HepG2 (cell line): ENCODE data around the gene CYBB. TPM values are rescaled to one million over a fixed set of nuclear protein-coding genes. Genes with fewer than 3 reads are reported as not detected.

Experiments used
- ATAC-seq: fragments of 200-7000 bp; cut with Tn5 transposase; 3 replicates; pipeline ENCODE4 v1.9.1; 2020; ENCODE audit warnings: mild to moderate bottlenecking, moderate library complexity
- BruUV-seq: library from RNA; stranded (reverse); fragments of 400-500 nt; replicated peaks from 2 replicates; lab custom pipeline; 2021; lab: Mats Ljungman, UMichigan
- CTCF ChIA-PET: fragments of 300-600 bp; formaldehyde crosslinking; extraction: SDS; loops from one replicate; lab custom pipeline; 2021; ENCODE audit warnings: low total read pairs, inconsistent platforms, low intra/inter-chr PET ratio; lab: Yijun Ruan, JAX
- POLR2A ChIA-PET: fragments of 350-600 bp; sonication (Branson Sonifier 250); formaldehyde crosslinking; loops from one replicate; lab custom pipeline; 2020; ENCODE audit warnings: antibody characterized with exemption, inconsistent platforms; lab: Yijun Ruan, JAX
- DNase-seq: peaks from one replicate; pipeline ENCODE4 v3.0.0-alpha.2; 2015; ENCODE audit warnings: low spot score
- FAIRE-seq: peaks from 3 replicates; lab custom pipeline; 2011; peaks lifted over from hg19 to GRCh38; lab: Jason Lieb, UNC
- H2AFZ ChIP-seq: one replicate; pipeline ENCODE4 v1.6.1; 2011; ENCODE audit warnings: low read length, inconsistent platforms
- H3K27ac ChIP-seq: fragments of 300-600 bp; 3 replicates; pipeline ENCODE4 v1.8.0; 2011; ENCODE audit warnings: mixed run types, mild to moderate bottlenecking, mixed read lengths, low read length, inconsistent platforms; ENCODE audit not compliant: insufficient read depth; ENCODE audit errors: extremely low read length
- H3K27me3 ChIP-seq, 2 experiments: fragments of 200-600 bp in 1 of 2; 2 replicates in 1 of 2; 3 replicates in 1 of 2; pipeline versions ENCODE4 v1.6.0 to v1.8.0; 2011; ENCODE audit warnings: low read length in 2 of 2, mild to moderate bottlenecking in 2 of 2, moderate library complexity in 2 of 2, inconsistent platforms in 1 of 2; ENCODE audit not compliant: insufficient read depth in 2 of 2, control insufficient read depth in 1 of 2
- H3K36me3 ChIP-seq, 2 experiments: fragments of 200-600 bp in 1 of 2; replicated peaks in 1 of 2; 2 replicates in 1 of 2; 3 replicates in 1 of 2; pipeline versions ENCODE4 v1.5.1 to v1.8.0; 2011; ENCODE audit warnings: low read length in 2 of 2, inconsistent platforms in 1 of 2; ENCODE audit not compliant: insufficient read depth in 2 of 2, control insufficient read depth in 1 of 2
- H3K4me1 ChIP-seq: 2 replicates; pipeline ENCODE4 v1.5.1; 2012; ENCODE audit warnings: low read length, inconsistent platforms; ENCODE audit not compliant: insufficient read depth
- H3K4me2 ChIP-seq: 2 replicates; pipeline ENCODE4 v1.6.0; 2011; ENCODE audit warnings: low read depth, low read length, inconsistent platforms
- H3K4me3 ChIP-seq, 3 experiments: fragments of 200-600 bp in 1 of 3; sonication (generic), shearing (Covaris generic) in 1 of 3; replicated peaks in 1 of 3; 2 replicates each; pipeline ENCODE4 v1.5.1; 2011 to 2016; ENCODE audit warnings: low read length in 3 of 3, inconsistent platforms in 2 of 3, low read depth in 2 of 3, mild to moderate bottlenecking in 2 of 3, control low read depth in 1 of 3, mixed read lengths in 1 of 3; ENCODE audit not compliant: insufficient read depth in 1 of 3
- H3K79me2 ChIP-seq: one replicate; pipeline ENCODE4 v1.6.1; 2011; ENCODE audit warnings: low read length, inconsistent platforms; ENCODE audit not compliant: insufficient read depth
- H3K9ac ChIP-seq: 2 replicates; pipeline ENCODE4 v1.6.0; 2011; ENCODE audit warnings: mild to moderate bottlenecking, low read depth, low read length, inconsistent platforms; ENCODE audit not compliant: insufficient read depth
- H3K9me3 ChIP-seq: 2 replicates; pipeline ENCODE4 v1.5.1; 2012; ENCODE audit warnings: mild to moderate bottlenecking, low read length
- H4K20me1 ChIP-seq: 2 replicates; pipeline ENCODE4 v1.6.0; 2011; ENCODE audit warnings: inconsistent platforms, mild to moderate bottlenecking, low read length, moderate library complexity; ENCODE audit not compliant: insufficient read depth
- GLI4 ChIP-seq: sonication (generic); formaldehyde crosslinking; IDR thresholded peaks from 2 replicates; pipeline ENCODE4 v1.5.1; 2020; ENCODE audit warnings: missing genetic modification reagents, mild to moderate bottlenecking, moderate library complexity, borderline replicate concordance
- HHEX ChIP-seq: IDR thresholded peaks from 2 replicates; pipeline ENCODE4 v1.6.1; 2016; ENCODE audit warnings: control low read depth
- ZBTB7A ChIP-seq: sonication (generic); formaldehyde crosslinking; IDR thresholded peaks from 2 replicates; pipeline ENCODE4 v1.8.0; 2022; ENCODE audit warnings: mild to moderate bottlenecking, missing genetic modification reagents
- ZNF674 ChIP-seq: sonication (generic); formaldehyde crosslinking; IDR thresholded peaks from 2 replicates; pipeline ENCODE4 v1.5.0; 2020; ENCODE audit warnings: low read depth, mild to moderate bottlenecking, missing genetic modification reagents
- WGBS: methylation state at CpG from one replicate; pipeline ENCODE4 v1.1.6; 2017; ENCODE audit warnings: low lambda C conversion rate; 5-methylcytosine and 5-hydroxymethylcytosine counted together
- in situ Hi-C: cut with HindIII; loops from 2 replicates; pipeline ENCODE4 v1.10.0; 2017; ENCODE audit warnings: low pct_unique_long_range_greater_than_20kb; ENCODE audit not compliant: extremely low pct_ligation_motif_present
- intact Hi-C: fragments of 100-400 bp; cut with micrococcal nuclease; formaldehyde crosslinking; loops from one replicate; pipeline ENCODE4 v1.10.0; 2022; ENCODE audit not compliant: unreplicated experiment
- polyA plus RNA-seq, 8 experiments: library from polyadenylated mRNA; depleted of rRNA in 3 of 8; stranded (reverse) in 7 of 8; unstranded in 1 of 8; fragments of >200 nt; fragmentation: Illumina TruSeq in 4 of 8; extraction: Trizol in 4 of 8; gene quantifications; 2 replicates each; pipeline versions ENCODE4 v1.2.1 to v1.2.3, GENCODE V29; 2011 to 2016; ENCODE audit warnings: low read depth in 4 of 8, missing spikeins in 1 of 8, mixed read lengths in 1 of 8; ENCODE audit not compliant: insufficient read depth in 1 of 8
- total RNA-seq, 5 experiments: library from RNA; depleted of rRNA; stranded (reverse); fragments of >200 nt; fragmentation: Illumina TruSeq; extraction: Trizol; gene quantifications; 2 replicates each; pipeline ENCODE4 v1.2.3, GENCODE V29; 2016; ENCODE audit warnings: low read depth in 1 of 5
- TF ChIP-seq, protein P1 (sequence below): IDR thresholded peaks from 2 replicates; pipeline ENCODE4 v1.6.1; 2016; ENCODE audit warnings: missing biosample characterization, missing genetic modification reagents, low read depth
- TF ChIP-seq, protein P2 (sequence below): sonication (generic); formaldehyde crosslinking; IDR thresholded peaks from 2 replicates; pipeline ENCODE4 v1.8.0; 2022; ENCODE audit warnings: mild to moderate bottlenecking, missing genetic modification reagents, moderate library complexity
- TF ChIP-seq, protein P3 (sequence below): sonication (generic); formaldehyde crosslinking; IDR thresholded peaks from 2 replicates; pipeline ENCODE4 v1.5.1; 2020; ENCODE audit warnings: mild to moderate bottlenecking, missing genetic modification reagents

CYBB gene
- total and polyA plus RNA-seq, 2 of the 13 experiments (the other 11 are each of a cell fraction or from before 2014, with no cell fraction given) = not detected

DNA sequence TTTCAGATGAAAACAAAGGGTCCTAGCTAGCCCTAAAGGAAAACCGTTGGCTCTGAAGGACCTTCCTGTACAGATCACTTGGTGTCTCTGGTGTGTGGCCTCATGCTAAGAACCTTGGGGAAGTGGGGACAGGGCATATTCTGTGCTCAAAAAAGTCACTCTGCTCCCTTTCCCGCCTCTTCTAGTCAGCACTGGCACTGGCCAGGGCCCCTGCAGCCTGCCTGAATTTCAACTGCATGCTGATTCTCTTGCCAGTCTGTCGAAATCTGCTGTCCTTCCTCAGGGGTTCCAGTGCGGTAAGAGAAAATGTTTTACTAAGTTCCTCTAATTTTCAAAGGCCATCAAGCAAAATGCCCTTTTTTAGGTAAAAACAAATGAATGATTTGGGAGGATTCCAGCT, 3.4 kb downstream of the CYBB start (continued):
- TF ChIP-seq, protein P1, sequence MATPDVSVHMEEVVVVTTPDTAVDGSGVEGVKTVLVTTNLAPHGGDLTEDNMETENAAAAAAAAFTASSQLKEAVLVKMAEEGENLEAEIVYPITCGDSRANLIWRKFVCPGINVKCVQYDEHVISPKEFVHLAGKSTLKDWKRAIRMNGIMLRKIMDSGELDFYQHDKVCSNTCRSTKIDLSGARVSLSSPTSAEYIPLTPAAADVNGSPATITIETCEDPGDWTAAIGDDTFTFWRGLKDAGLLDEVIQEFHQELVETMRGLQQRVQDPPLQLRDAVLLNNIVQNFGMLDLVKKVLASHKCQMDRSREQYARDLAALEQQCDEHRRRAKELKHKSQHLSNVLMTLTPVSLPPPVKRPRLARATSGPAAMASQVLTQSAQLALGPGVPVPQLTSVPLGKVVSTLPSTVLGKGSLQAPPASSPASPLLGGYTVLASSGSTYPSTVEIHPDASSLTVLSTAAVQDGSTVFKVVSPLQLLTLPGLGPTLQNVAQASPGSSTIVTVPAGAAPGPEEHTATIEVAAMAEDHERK (CRISPR knock-in tag) = no peak
- TF ChIP-seq ZNF674 (CRISPR knock-in tag) = no peak

DNA sequence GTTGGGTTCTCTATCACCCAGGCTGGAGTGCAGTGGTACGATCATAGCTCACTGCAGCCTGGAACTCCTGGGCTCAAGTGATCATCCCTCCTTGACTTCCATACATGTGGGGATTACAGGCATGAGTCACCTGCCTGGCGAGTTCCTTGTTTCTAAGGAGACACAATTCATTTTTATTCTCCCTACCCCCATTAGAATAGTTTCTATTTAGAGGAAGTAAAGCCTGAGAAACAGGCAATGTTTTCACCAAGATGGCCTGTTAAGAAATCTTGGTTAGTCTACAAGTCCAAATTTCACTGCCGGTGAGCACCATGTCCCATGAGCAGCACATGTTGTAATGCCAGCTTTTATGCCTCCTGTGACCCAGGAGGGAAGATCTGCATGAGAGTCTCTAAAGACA, 5.7 kb downstream of the CYBB start:
- no TSS peak for BruUV-seq
- TF ChIP-seq, protein P2, sequence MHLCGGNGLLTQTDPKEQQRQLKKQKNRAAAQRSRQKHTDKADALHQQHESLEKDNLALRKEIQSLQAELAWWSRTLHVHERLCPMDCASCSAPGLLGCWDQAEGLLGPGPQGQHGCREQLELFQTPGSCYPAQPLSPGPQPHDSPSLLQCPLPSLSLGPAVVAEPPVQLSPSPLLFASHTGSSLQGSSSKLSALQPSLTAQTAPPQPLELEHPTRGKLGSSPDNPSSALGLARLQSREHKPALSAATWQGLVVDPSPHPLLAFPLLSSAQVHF = no peak
- TF ChIP-seq HHEX (CRISPR knock-in tag) = no peak
- TF ChIP-seq, protein P3, sequence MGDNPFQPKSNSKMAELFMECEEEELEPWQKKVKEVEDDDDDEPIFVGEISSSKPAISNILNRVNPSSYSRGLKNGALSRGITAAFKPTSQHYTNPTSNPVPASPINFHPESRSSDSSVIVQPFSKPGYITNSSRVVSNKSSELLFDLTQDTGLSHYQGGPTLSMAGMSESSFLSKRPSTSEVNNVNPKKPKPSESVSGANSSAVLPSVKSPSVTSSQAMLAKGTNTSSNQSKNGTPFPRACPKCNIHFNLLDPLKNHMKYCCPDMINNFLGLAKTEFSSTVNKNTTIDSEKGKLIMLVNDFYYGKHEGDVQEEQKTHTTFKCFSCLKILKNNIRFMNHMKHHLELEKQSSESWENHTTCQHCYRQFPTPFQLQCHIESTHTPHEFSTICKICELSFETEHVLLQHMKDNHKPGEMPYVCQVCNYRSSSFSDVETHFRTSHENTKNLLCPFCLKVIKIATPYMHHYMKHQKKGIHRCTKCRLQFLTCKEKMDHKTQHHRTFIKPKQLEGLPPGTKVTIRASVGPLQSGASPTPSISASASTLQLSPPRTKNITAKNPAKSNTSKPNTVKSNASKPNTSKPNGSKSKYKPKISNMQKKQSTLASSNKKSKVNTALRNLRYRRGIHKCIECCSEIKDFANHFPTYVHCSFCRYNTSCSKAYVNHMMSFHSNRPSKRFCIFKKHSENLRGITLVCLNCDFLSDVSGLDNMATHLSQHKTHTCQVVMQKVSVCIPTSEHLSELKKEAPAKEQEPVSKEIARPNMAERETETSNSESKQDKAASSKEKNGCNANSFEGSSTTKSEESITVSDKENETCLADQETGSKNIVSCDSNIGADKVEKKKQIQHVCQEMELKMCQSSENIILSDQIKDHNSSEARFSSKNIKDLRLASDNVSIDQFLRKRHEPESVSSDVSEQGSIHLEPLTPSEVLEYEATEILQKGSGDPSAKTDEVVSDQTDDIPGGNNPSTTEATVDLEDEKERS (CRISPR knock-in tag) = no peak
- TF ChIP-seq ZBTB7A (CRISPR knock-in tag) = no peak
- TF ChIP-seq GLI4 (CRISPR knock-in tag) = no peak
- no peak overlapping the region for H2AFZ ChIP-seq
- H3K79me2 ChIP-seq = no peaks in the 10 kb centered on the region
- no peaks in the 10 kb centered on the region for H4K20me1 ChIP-seq
- H3K27me3 ChIP-seq = no peaks in the 10 kb centered on the region
- no peaks in the 10 kb centered on the region for H3K4me1 ChIP-seq
- no peak overlapping the region for H3K4me3 ChIP-seq
- no peaks in the 10 kb centered on the region for H3K9me3 ChIP-seq
- CTCF ChIA-PET = no interaction called here
- in situ Hi-C loops = no loop called here
- POLR2A ChIA-PET = no interaction called here
- intact Hi-C loops = no loop called here
- H3K27ac ChIP-seq = no peak overlapping the region
- no peaks in the 10 kb centered on the region for H3K36me3 ChIP-seq
- WGBS = 0% methylated on average over 3 of the region's 3 CpGs
- ATAC-seq (no peak), DNase-seq (no peak), FAIRE-seq (no peak)
- H3K4me2 ChIP-seq = no peak overlapping the region
- H3K9ac ChIP-seq = no peak overlapping the region
